ENCODE data around the gene S100A2. TPM values are rescaled to one million over a fixed set of nuclear protein-coding genes. Genes with fewer than 3 reads are reported as not detected.

S100A2 gene
- total and polyA plus RNA-seq, 11 donors, result 1.3 to 5.1 (median 2.6) TPM; not detected in 1

- Histone ChIP-seq H3K27ac (peak overlapping the region in 3 of 12 donors; percentile 30 to 76 (median 36)), H3K9me3 (no peaks in the 10 kb centered on the region), H3K4me1 (peaks cover 0 to 28% (median 11%) of the 10 kb centered on the region in 12 donors), H3K27me3 (no peaks in the 10 kb centered on the region), H3K4me3 (no peak overlapping the region), H3K36me3 (no peaks in the 10 kb centered on the region)
- 76 to 87% (median 80%) methylated on average over 3 of the region's 3 CpGs for WGBS, 4 donors
- no peak for DNase-seq
- ATAC-seq, result no peak
- intact Hi-C loops (cut with DNase I), result loop anchor here in 9 of 10 donors (2.0 to 10.0 kb wide), 11 partner anchors 39 to 219 kb away; partner anchors contain the start of genes S100A14 (in 5 of the 9), S100A16 (in 2 of the 9), ILF2 (in 1 of the 9) and S100A9 (in 1 of the 9)
- TF ChIP-seq POLR2A (IDR thresholded peaks at IDR 0.05), result no peak
- TF ChIP-seq CTCF (IDR thresholded peaks at IDR 0.05), result no peak
These were observed 7.7 kb upstream of the S100A2 start for GRCh38 chr1:153573351-153573750.

- H3K9me3 ChIP-seq, result no peaks in the 10 kb centered on the region
- no peaks in the 10 kb centered on the region for H3K27me3 ChIP-seq
- DNase-seq (peak; percentile 81 to 87 (median 86)), ATAC-seq (peak; percentile 89 to 93 (median 92))
- TF ChIP-seq POLR2A (IDR thresholded peaks at IDR 0.05) (no peak), CTCF (IDR thresholded peaks at IDR 0.05) (peak; percentile 71 to 91 (median 82))
- no peaks in the 10 kb centered on the region for H3K36me3 ChIP-seq
- peak overlapping the region in 11 of 12 donors; percentile 20 to 76 (median 41) for H3K27ac ChIP-seq
- intact Hi-C loops (cut with DNase I), result loop anchor here in 9 of 10 donors (1.0 to 10.0 kb wide), 13 partner anchors 40 to 218 kb away; partner anchors contain the start of genes S100A14 (in 5 of the 9), S100A16 (in 2 of the 9), ILF2 (in 1 of the 9) and S100A9 (in 1 of the 9)
- 10 to 16% (median 14%) methylated on average over 3 of the region's 3 CpGs for WGBS, 4 donors
- no peak overlapping the region for H3K4me3 ChIP-seq
- peaks cover 0 to 36% (median 18%) of the 10 kb centered on the region in 12 donors for H3K4me1 ChIP-seq
These were observed 6.9 kb upstream of the S100A2 start for GRCh38 chr1:153572569-153573015.

- H3K27me3 ChIP-seq, result no peaks in the 10 kb centered on the region
- H3K9me3 ChIP-seq, result no peaks in the 10 kb centered on the region
- DNase-seq (no peak), ATAC-seq (no peak)
- TF ChIP-seq CTCF (IDR thresholded peaks at IDR 0.05) (no peak), POLR2A (IDR thresholded peaks at IDR 0.05) (no peak)
- H3K4me1 ChIP-seq, result peaks cover 6 to 44% (median 26%) of the 10 kb centered on the region in 12 donors
- no peaks in the 10 kb centered on the region for H3K36me3 ChIP-seq
- WGBS, 4 donors, result 69 to 81% (median 73%) methylated on average over 7 of the region's 7 CpGs
- intact Hi-C loops (cut with DNase I), result loop anchor here in 9 of 10 donors (1.0 to 10.0 kb wide), 13 partner anchors 41 to 217 kb away; partner anchors contain the start of genes S100A14 (in 5 of the 9), S100A16 (in 2 of the 9), ILF2 (in 1 of the 9) and S100A9 (in 1 of the 9)
- H3K4me3 ChIP-seq, result no peak overlapping the region
- H3K27ac ChIP-seq, result peak overlapping the region in 2 of 12 donors; percentile 36 to 76
These were observed 6.1 kb upstream of the S100A2 start for GRCh38 chr1:153571706-153572105.

GRCh38 chr1:153570874-153571273 lies 5.2 kb upstream of the S100A2 start:
- H3K27me3 ChIP-seq, result no peaks in the 10 kb centered on the region
- H3K4me1 ChIP-seq, result peaks cover 7 to 53% (median 33%) of the 10 kb centered on the region in 12 donors
- no peaks in the 10 kb centered on the region for H3K9me3 ChIP-seq
- intact Hi-C loops (cut with DNase I), result loop anchor here in 7 of 10 donors (5.0 to 10.0 kb wide), 9 partner anchors 41 to 216 kb away; partner anchors contain the start of genes S100A14 (in 3 of the 7), S100A16 (in 2 of the 7), ILF2 (in 1 of the 7) and S100A9 (in 1 of the 7)
- no peak overlapping the region for H3K27ac ChIP-seq
- ATAC-seq (no peak), DNase-seq (no peak)
- WGBS, 4 donors, result 94 to 97% (median 95%) methylated on average over 5 of the region's 5 CpGs
- no peaks in the 10 kb centered on the region for H3K36me3 ChIP-seq
- TF ChIP-seq CTCF (IDR thresholded peaks at IDR 0.05) (no peak), POLR2A (IDR thresholded peaks at IDR 0.05) (no peak)
- no peak overlapping the region for H3K4me3 ChIP-seq

All from heart left ventricle (tissue), 16 donors.